Astrocyte (in vitro differentiated cells and primary cell): ENCODE results near the gene RNFT2. TPM values are rescaled to one million over a fixed set of nuclear protein-coding genes. Genes with fewer than 3 reads are reported as not detected.

ENCODE experiments used
- DNase-seq: peaks from one replicate; pipeline ENCODE4 v3.0.0-alpha.2; 2010; ENCODE audit warnings: low read depth
- FAIRE-seq: peaks from 2 replicates; lab custom pipeline; 2011; peaks lifted over from hg19 to GRCh38; lab: Jason Lieb, UNC
- H2AFZ ChIP-seq: 2 replicates; pipeline ENCODE4 v1.6.0; 2012; ENCODE audit warnings: low read depth, low read length, inconsistent platforms
- H3K27ac ChIP-seq: 2 replicates; pipeline ENCODE4 v1.5.1; 2011; ENCODE audit warnings: low read depth, low read length, inconsistent platforms
- H3K27me3 ChIP-seq: 2 replicates; pipeline ENCODE4 v1.6.0; 2011; ENCODE audit warnings: low read length, inconsistent platforms; ENCODE audit not compliant: insufficient read depth
- H3K36me3 ChIP-seq: 2 replicates; pipeline ENCODE4 v1.5.1; 2011; ENCODE audit warnings: low read length, inconsistent platforms; ENCODE audit not compliant: insufficient read depth
- H3K4me1 ChIP-seq: 2 replicates; pipeline ENCODE4 v1.5.1; 2011; ENCODE audit warnings: low read length, inconsistent platforms; ENCODE audit not compliant: insufficient read depth
- H3K4me2 ChIP-seq: 2 replicates; pipeline ENCODE4 v1.6.0; 2012; ENCODE audit warnings: low read length, inconsistent platforms
- H3K4me3 ChIP-seq: 2 replicates; pipeline ENCODE4 v1.5.1; 2011; ENCODE audit warnings: low read depth, mild to moderate bottlenecking, low read length, inconsistent platforms; ENCODE audit not compliant: insufficient read depth
- H3K79me2 ChIP-seq: 2 replicates; pipeline ENCODE4 v1.6.0; 2012; ENCODE audit warnings: mild to moderate bottlenecking, low read length, inconsistent platforms; ENCODE audit not compliant: insufficient read depth
- H3K9ac ChIP-seq: 2 replicates; pipeline ENCODE4 v1.6.0; 2012; ENCODE audit warnings: mild to moderate bottlenecking, low read length, inconsistent platforms
- H3K9me3 ChIP-seq: 2 replicates; pipeline ENCODE4 v1.5.1; 2012; ENCODE audit warnings: low read depth, mild to moderate bottlenecking, low read length, inconsistent platforms; ENCODE audit not compliant: insufficient read depth
- H4K20me1 ChIP-seq: 2 replicates; pipeline ENCODE4 v1.6.0; 2012; ENCODE audit warnings: low read length, inconsistent platforms; ENCODE audit not compliant: insufficient read depth
- H3K27ac Mint-ChIP-seq: one replicate; pipeline ENCODE4 v1.8.0; 2021; ENCODE audit warnings: mild to moderate bottlenecking, mixed read lengths; ENCODE audit not compliant: unreplicated experiment
- H3K27me3 Mint-ChIP-seq: one replicate; pipeline ENCODE4 v1.8.0; 2021; ENCODE audit warnings: low read depth, mixed read lengths; ENCODE audit not compliant: unreplicated experiment
- H3K36me3 Mint-ChIP-seq: one replicate; pipeline ENCODE4 v1.8.0; 2021; ENCODE audit warnings: low read depth, mixed read lengths; ENCODE audit not compliant: unreplicated experiment
- H3K4me1 Mint-ChIP-seq: one replicate; pipeline ENCODE4 v1.8.0; 2021; ENCODE audit warnings: low read depth, mixed read lengths; ENCODE audit not compliant: unreplicated experiment
- H3K4me3 Mint-ChIP-seq: one replicate; pipeline ENCODE4 v1.8.0; 2021; ENCODE audit warnings: mild to moderate bottlenecking, moderate library complexity, mixed read lengths; ENCODE audit not compliant: unreplicated experiment
- H3K9me3 Mint-ChIP-seq: one replicate; pipeline ENCODE4 v1.8.0; 2021; ENCODE audit warnings: mild to moderate bottlenecking, mixed read lengths; ENCODE audit not compliant: unreplicated experiment
- EZH2 ChIP-seq: IDR thresholded peaks from 2 replicates; pipeline ENCODE4 v1.6.1; 2012; ENCODE audit warnings: mild to moderate bottlenecking, low read length, inconsistent platforms; ENCODE audit not compliant: insufficient read depth
- total RNA-seq: library from RNA; stranded (reverse); gene quantifications from 2 replicates; pipeline ENCODE4 v1.2.1, GENCODE V29; 2021
- TF ChIP-seq, protein P1 (sequence below): IDR thresholded peaks from 2 replicates; pipeline ENCODE4 v1.5.1; 2011; ENCODE audit warnings: low read depth, mild to moderate bottlenecking, inconsistent platforms, low read length, moderate library complexity; ENCODE audit not compliant: insufficient read depth

The RNFT2 gene
- total RNA-seq, 1 donor from 2014 or later, result 8.9 TPM

DNA sequence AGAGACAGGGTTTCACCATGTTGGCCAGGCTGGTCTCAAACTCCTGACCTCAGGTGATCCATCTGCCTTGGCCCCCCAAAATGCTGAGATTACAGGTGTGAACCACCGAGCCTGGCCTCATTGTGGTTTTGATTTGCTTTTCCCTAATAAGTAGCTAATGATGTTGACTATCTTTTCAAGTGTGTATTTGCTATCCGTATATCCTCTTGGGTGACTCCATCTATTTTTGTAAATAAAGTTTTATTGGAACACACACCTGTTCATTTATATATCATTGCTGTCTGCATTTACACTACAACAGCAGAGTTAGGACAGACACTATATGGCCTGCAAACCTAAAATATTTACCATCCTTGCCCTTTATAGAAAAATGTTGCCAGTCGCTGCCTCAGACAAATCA is 156.8 kb downstream of the RNFT2 start:
- peaks cover 25% of the 10 kb centered on the region for H3K27me3 Mint-ChIP-seq
- Histone ChIP-seq H3K36me3 (no peaks in the 10 kb centered on the region), H3K4me2 (no peak overlapping the region), H3K4me1 (no peaks in the 10 kb centered on the region), H3K4me3 (no peak overlapping the region), H3K9ac (no peak overlapping the region), H3K79me2 (no peaks in the 10 kb centered on the region), H4K20me1 (no peaks in the 10 kb centered on the region), H3K27ac (no peak overlapping the region), H3K9me3 (no peaks in the 10 kb centered on the region), H3K27me3 (peaks cover 11% of the 10 kb centered on the region), H2AFZ (no peak overlapping the region)
- no peak overlapping the region for H3K4me3 Mint-ChIP-seq
- peaks cover 4% of the 10 kb centered on the region for H3K9me3 Mint-ChIP-seq
- no peaks in the 10 kb centered on the region for H3K36me3 Mint-ChIP-seq
- H3K27ac Mint-ChIP-seq, result no peak overlapping the region
- FAIRE-seq (no peak), DNase-seq (no peak)
- no peaks in the 10 kb centered on the region for H3K4me1 Mint-ChIP-seq
- TF ChIP-seq, protein P1, sequence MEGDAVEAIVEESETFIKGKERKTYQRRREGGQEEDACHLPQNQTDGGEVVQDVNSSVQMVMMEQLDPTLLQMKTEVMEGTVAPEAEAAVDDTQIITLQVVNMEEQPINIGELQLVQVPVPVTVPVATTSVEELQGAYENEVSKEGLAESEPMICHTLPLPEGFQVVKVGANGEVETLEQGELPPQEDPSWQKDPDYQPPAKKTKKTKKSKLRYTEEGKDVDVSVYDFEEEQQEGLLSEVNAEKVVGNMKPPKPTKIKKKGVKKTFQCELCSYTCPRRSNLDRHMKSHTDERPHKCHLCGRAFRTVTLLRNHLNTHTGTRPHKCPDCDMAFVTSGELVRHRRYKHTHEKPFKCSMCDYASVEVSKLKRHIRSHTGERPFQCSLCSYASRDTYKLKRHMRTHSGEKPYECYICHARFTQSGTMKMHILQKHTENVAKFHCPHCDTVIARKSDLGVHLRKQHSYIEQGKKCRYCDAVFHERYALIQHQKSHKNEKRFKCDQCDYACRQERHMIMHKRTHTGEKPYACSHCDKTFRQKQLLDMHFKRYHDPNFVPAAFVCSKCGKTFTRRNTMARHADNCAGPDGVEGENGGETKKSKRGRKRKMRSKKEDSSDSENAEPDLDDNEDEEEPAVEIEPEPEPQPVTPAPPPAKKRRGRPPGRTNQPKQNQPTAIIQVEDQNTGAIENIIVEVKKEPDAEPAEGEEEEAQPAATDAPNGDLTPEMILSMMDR, result no peak
- no peak for TF ChIP-seq EZH2

DNA sequence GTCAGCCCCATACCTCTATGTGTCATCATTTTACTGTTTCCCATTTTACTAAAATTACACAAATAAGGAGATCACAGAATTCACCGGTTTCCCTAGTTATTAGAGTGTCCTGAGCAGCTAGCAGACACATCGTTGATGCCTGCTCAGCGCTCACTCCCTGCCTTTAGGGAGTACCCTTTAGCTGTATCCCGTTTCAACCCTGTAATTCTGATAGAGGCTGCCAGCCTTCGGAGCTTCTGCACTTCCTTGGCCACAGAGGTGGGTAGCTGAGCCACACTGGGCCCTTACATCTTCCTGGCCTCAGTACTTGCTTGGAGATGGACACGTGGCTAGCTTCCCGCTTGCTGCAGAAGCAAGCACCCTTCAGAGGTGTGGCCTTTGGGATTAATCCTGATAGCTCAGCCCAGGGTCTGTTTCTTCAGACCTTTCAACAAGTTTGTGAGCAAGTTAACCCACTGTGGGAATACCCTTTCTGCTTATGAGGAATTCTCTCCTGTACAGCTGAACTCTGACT is 158.4 kb downstream of the RNFT2 start:
- Mint-ChIP-seq H3K36me3 (no peaks in the 10 kb centered on the region), H3K4me3 (no peak overlapping the region), H3K9me3 (peaks cover 3% of the 10 kb centered on the region), H3K4me1 (no peaks in the 10 kb centered on the region), H3K27ac (no peak overlapping the region), H3K27me3 (peaks cover 23% of the 10 kb centered on the region)
- Histone ChIP-seq H3K9me3 (no peaks in the 10 kb centered on the region), H3K4me3 (no peak overlapping the region), H3K27ac (no peak overlapping the region), H3K27me3 (peaks cover 14% of the 10 kb centered on the region), H3K79me2 (no peaks in the 10 kb centered on the region), H3K36me3 (no peaks in the 10 kb centered on the region), H4K20me1 (no peaks in the 10 kb centered on the region), H3K4me2 (no peak overlapping the region), H3K4me1 (no peaks in the 10 kb centered on the region), H2AFZ (no peak overlapping the region), H3K9ac (no peak overlapping the region)
- TF ChIP-seq, protein P1, result no peak
- TF ChIP-seq EZH2, result no peak
- no peak for DNase-seq
- FAIRE-seq, result no peak

DNA sequence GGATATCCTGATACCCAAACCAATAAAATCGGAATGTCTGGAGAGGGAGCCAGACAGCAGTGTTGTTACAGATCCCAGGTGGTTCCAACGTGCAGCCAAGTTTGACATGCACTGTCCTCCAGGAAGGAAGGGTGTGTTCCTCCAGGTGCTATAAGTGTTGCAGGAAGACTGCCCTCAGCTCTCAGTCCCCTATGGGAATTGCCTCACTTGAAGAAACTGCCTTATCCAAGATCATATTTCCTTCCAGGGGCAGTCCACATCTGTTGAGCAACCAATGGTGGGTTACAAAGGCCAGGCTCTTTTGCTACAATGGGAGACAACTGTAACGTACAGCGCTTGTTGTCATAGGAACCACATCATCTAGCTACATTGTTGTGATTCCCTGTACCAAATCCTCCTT is 159.4 kb downstream of the RNFT2 start:
- H3K4me2 ChIP-seq, result no peak overlapping the region
- no peaks in the 10 kb centered on the region for H3K36me3 ChIP-seq
- no peak for DNase-seq
- Mint-ChIP-seq H3K9me3 (peaks cover 3% of the 10 kb centered on the region), H3K27me3 (peaks cover 23% of the 10 kb centered on the region), H3K4me3 (no peak overlapping the region), H3K4me1 (no peaks in the 10 kb centered on the region), H3K36me3 (no peaks in the 10 kb centered on the region), H3K27ac (no peak overlapping the region)
- no peaks in the 10 kb centered on the region for H4K20me1 ChIP-seq
- no peak for FAIRE-seq
- H3K27me3 ChIP-seq, result peaks cover 14% of the 10 kb centered on the region
- no peaks in the 10 kb centered on the region for H3K4me1 ChIP-seq
- no peak overlapping the region for H3K4me3 ChIP-seq
- TF ChIP-seq, protein P1, result no peak
- no peak for TF ChIP-seq EZH2
- H3K27ac ChIP-seq, result no peak overlapping the region
- H2AFZ ChIP-seq, result no peak overlapping the region
- no peaks in the 10 kb centered on the region for H3K9me3 ChIP-seq
- no peak overlapping the region for H3K9ac ChIP-seq
- H3K79me2 ChIP-seq, result no peaks in the 10 kb centered on the region
